Activated CD8-positive, alpha-beta memory T cell treated with anti-CD3 and anti-CD28 coated beads, Interleukin-2, amount 50 U/mL, for 1 hour (primary cell): ENCODE results near the gene GMDS.

Experiments used
- DNase-seq: peaks from one replicate; pipeline ENCODE4 v3.0.0-alpha.2; 2020; ENCODE audit errors: extremely low read depth

Gene GMDS

GRCh38 chr6:2099870-2100269 lies 145.5 kb downstream of the GMDS start:
- DNase-seq: no peak

DNA sequence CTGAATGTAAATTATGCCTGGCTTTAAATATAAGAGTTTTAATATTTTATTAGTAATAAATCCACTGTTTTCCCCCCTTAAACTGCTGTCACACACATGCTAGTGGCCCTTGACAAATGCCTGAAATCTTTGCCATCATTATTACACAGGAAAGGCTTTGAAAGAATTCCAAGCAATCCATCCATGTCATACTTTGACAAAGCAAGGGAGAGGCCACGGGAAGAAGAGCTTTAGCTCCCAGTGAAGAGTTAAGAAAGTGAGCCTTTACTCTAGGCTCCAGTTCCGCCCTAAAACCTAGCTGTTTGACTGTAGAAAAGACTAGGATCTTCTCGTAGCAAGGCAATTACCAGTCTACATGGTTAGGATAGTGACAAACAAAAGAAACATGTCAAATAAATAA lies 147.9 kb downstream of the GMDS start:
- DNase-seq: no peak

DNA sequence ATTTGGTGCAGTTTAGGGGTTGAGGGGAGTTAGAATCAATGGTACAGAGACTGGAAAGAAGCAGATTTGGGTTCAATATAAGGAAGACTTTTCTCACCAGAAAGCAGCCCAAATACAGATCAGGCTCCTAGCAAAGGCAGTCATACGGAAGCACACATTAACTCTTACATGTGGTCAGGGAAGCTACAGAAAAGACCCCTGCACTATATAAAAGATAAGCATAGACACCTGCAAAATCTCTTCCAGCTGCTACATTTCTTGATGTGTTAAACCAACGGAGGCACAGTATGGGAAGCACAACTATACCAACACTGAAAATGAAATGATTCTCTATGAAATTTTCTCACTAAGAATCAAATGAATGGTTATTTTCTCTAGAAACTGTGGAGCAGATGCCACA lies 150.8 kb downstream of the GMDS start:
- DNase-seq: no peak

GRCh38 chr6:2086326-2086965 lies 159.0 kb downstream of the GMDS start:
- DNase-seq: no peak

DNA sequence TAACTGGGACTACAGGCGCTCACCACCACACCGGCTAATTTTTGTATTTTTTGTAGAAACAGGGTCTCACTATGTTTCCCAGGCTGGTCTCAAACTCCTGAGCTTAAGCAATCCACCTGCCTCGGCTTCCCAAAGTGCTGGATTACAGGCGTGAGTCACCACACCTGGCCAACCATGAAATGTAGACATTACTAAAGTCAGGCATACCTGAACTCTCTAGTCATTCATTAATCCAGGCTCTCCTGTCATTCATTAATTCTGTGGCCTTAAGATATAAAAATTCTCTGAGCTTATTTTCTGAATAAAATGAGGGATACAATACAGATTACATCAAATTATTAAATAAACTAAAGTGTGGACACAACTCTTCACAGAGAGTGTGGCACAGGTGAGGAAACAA lies 159.7 kb downstream of the GMDS start:
- no peak for DNase-seq

GRCh38 chr6:2081155-2082138 lies 164.0 kb downstream of the GMDS start:
- DNase-seq: no peak

DNA sequence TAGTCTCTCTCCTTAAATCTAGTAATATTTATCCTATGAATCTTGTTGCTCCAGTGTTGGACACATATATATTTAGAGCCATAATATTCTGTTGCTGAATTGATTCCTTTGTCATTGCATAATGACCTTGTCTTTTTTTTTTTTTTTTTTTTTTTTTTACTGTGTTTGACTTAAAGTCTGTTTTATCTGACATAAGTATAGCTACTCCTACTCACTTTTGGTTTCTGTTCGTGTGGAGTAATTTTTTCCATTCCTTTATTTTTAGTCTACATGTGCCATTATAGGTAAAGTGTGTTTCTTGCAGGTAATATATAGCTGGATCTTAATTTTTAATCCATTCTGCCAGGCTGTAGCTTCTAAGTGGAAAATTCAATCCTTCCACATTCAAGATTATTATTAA lies 166.5 kb downstream of the GMDS start:
- no peak for DNase-seq

GRCh38 chr6:2077826-2078225 lies 167.6 kb downstream of the GMDS start:
- DNase-seq: no peak

GRCh38 chr6:2073476-2073875 lies 171.9 kb downstream of the GMDS start:
- DNase-seq: no peak

- no peak for DNase-seq
Observed at GRCh38 chr6:2072453-2072852, 173.0 kb downstream of the GMDS start.

DNA sequence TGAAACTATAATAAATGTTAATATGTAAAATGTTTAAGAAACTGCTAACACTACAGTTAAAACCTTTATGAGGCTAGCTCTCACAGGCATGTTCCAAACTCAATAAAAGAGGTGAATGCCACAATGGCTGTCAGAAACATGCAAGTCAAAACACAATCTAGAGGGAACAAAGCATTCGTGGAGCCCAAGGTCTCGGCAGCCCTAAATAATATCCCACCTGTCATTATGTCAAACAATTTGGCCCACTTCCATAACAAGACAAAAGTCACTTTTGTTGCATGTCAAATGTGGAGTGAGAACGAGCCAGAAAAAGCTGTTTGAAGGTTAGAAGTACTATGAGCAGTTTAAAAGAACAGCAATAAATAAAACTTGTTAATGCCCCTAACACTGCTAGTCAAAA lies 181.9 kb downstream of the GMDS start:
- no peak for DNase-seq

DNA sequence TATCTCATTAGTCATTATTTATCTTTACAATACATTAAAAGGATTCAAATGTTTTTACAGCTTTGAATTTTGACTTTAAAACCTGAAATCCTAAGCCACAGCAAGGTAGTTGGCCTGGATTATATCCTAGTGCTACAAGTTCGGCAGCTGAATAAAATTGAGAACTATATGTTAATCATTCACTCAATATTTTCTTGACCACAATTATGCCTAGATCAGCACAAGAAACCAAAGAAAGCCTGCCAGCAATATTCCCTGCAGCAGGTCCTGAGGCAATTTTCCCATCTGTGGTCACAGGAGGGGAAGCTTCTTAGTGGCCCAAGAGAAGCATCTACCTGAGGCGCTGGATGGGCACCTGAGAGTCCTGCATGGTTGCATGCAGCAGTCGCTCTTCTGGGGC lies 183.5 kb downstream of the GMDS start:
- DNase-seq: no peak

GRCh38 chr6:2055911-2056310 lies 189.5 kb downstream of the GMDS start:
- DNase-seq: no peak

- DNase-seq: no peak
Observed at GRCh38 chr6:2055143-2055542, 190.3 kb downstream of the GMDS start.

DNA sequence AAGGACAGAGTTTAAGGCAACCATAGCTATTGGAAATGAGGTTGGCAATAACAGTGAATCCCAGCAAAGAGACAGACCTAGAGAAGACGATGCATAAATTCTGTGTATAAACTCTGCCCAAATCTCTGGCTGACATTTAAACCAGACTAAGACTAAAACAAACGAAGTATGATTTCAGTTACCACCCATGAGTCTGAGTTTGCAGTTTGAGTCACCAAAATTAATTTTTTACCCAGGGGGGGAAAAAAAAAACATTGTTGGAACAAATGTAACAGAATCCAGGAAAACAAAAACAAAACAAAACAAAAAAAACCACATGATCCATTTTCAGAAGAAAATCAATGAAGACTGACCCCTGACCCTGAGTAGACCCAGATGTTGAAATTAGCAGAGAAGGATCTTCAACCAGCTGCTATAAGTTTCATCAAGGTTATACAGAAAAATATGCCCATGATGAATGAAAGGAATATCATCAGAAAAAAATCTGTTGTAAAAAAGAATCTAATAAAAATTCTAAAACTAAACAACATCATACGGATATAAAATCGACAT lies 190.8 kb downstream of the GMDS start:
- no peak for DNase-seq

- no peak for DNase-seq
Observed at GRCh38 chr6:2053691-2054090, 191.7 kb downstream of the GMDS start.

DNA sequence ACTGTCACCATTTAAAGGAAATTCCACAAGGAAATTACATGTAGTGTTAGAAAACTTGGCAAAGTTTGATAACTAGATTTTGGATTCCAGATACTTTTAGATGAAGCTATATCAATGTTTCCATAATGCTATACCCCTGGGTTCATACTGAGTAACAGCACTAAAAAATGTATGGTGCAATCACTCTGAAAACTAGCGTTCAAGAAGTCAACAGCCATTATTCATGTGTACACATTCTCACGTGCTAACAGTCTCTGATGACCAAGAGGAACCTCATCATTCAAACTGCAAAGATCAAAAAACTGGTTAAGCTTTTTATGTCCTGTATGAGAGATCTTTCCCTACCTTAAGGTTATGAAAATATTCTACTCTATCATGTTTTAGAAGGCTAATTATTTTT lies 197.6 kb downstream of the GMDS start:
- DNase-seq: no peak

DNA sequence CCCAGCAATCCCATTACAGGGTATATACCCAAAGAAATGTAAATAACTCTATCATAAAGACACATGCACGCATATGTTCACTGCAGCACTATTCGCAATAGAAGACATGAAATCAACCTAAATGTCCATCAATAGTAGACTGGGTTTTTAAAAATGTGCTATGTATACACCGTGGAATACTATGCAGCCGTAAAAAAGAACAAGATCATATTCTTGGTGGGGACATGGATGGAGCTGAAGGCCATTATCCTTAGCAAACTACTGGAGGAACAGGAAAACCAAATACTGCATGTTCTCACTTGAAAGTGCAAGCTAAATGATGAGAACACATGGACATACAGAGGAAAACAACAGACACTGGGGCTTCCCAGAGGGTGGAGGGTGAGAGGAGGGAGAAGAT lies 201.2 kb downstream of the GMDS start:
- no peak for DNase-seq

DNA sequence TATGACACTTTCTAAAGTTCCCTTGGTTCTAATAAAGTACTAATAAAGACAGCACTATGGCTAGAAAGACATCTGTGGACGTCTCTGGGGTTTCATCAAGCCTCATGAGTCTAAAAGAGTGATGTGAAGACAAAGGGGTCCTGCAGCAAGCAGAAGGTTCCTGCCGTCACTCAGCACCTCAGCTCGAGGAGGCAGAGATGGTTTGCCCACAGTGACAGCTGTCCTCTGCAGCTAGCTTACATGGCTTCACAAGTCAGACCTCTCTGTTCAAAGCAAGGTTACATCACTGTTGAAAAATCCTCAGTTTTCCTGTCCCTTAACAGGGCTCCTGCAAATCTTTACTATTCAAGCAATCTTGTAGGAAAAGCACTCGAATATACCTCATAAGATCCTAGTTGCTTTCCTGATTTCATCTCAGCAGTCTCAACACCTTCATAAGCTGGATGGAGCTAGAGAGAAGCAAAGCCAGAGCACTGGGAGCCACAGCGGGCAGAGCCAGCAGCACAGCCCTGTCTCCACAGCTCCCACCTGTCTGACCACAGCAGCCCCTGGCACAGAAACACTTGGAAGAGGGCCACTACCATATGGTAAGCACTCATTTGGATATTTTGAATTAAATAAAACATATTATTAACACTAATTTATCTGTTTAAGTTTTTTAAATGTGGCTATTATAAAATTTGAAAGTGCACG lies 202.3 kb downstream of the GMDS start:
- DNase-seq: no peak

DNA sequence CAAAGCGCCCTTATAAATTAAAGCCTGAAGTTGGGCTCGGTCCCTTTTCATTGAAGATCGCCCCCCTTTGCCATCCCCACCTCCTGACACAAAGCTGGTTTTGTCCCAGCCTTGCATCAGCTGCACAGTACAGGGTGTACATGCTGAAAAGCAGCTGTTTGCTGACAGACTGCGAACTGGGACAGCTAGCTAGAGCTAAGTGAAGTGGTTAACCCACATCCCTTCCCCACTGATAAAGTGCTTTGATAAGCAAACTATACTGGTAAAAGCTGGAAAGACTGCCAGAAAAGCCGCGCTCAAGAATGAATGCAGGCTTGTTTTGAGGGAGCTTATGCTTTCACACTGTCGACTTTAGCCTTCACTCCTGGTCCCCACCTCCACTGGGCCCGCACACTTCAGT lies 207.3 kb downstream of the GMDS start:
- no peak for DNase-seq

GRCh38 chr6:2037237-2037926 lies 208.0 kb downstream of the GMDS start:
- no peak for DNase-seq

DNA sequence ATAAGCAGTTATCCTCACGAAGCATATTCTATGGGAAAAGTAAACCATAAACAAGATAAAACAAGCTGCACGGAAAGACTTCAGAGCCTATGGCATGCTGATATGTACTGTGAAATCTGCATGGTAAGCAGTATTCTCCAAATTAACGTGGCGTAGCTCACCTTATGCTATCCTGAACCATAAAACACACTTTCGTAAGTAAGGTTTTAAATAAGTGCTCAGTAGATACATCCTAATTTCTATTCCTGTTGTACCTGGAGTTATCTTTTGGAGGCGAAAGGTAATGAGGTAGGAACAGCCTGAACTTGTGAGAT lies 208.7 kb downstream of the GMDS start:
- no peak for DNase-seq
